ENCODE results near the gene KIRREL2. TPM values are rescaled to one million over a fixed set of nuclear protein-coding genes. Genes with fewer than 3 reads are reported as not detected.

The KIRREL2 gene
- total and polyA plus RNA-seq, 9 of the 15 experiments (the other 6 are each of a cell fraction or from before 2014, with no cell fraction given), result 0.01 to 0.12 (median 0.09) TPM; not detected in 4

DNA sequence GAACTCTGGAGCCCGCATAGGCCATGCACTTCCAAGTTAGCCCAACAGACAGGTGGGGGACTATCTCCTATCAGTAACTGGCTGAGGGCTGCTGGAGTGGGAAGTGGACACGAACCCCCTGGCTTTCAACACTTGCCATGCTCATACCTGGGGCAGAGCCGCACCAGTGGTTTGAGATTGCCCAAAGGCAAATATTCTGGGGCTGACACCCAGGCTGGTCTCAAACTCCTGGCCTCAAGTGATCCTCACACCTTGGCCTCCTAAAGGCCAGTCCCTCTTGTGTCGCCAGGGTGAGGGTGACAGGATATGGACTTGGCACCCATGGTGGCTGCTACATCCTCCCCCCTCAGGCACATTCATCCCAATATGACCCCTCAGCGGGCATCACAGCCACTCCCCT lies 30.5 kb downstream of the KIRREL2 start (continued):
- TF ChIP-seq, protein P1, sequence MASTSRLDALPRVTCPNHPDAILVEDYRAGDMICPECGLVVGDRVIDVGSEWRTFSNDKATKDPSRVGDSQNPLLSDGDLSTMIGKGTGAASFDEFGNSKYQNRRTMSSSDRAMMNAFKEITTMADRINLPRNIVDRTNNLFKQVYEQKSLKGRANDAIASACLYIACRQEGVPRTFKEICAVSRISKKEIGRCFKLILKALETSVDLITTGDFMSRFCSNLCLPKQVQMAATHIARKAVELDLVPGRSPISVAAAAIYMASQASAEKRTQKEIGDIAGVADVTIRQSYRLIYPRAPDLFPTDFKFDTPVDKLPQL (IDR thresholded peaks at IDR 0.05; ENCODE audit: extremely low read depth, insufficient read length), result no peak
- no peak for TF ChIP-seq ZNF174 (CRISPR knock-in tag; IDR thresholded peaks at IDR 0.05)

DNA sequence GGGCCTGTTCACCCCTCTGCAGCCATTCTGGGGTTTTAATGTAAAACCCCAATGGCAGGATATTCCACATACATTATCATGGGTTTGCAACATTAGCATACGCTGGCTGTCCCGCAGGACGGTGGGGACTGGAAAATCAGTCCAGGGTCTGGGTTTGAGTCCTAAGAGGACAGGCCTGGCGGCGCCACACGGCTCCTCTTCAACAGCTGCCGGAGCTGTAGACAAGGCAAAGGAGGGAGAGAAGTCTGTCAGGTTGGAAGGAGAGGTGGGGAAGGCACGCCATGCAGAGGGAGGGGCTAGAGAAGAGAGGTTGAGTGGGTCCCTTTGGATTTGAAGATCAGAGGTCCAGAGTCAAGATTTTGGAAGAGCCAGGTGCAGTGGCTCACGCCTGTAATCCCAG lies 31.7 kb downstream of the KIRREL2 start:
- FAIRE-seq (no peak), ATAC-seq (no peak), DNase-seq (ENCODE audit: extremely low read depth in 1 of 4, low spot score in 3 of 4) (no peak)
- Histone ChIP-seq H2AFZ (ENCODE audit: low read depth, low read length) (no peak overlapping the region), H3K27me3 (ENCODE audit: control insufficient read depth in 2 of 2, insufficient read depth in 2 of 2, low read length in 2 of 2) (no peaks in the 10 kb centered on the region), H3K4me1 (replicated peaks in 1 of 2; ENCODE audit: control insufficient read depth in 2 of 2, insufficient read depth in 2 of 2, low read length in 2 of 2) (peaks cover 0 to 5% of the 10 kb centered on the region in 2 experiments; a peak in 1 of 5 replicates), H3K27ac (ENCODE audit: extremely low read depth, low read depth, low read length) (no peak overlapping the region), H3K9me3 (replicated peaks; ENCODE audit: control insufficient read depth, insufficient read depth, low read depth, low read length) (no peaks in the 10 kb centered on the region), H3K4me3 (no peak overlapping the region), H3K9ac (ENCODE audit: insufficient read depth in 1 of 2, low read depth in 2 of 2, low read length in 2 of 2) (no peak overlapping the region), H3K36me3 (ENCODE audit: control insufficient read depth, insufficient read depth, low read length) (peaks cover 32% of the 10 kb centered on the region; the same call in 2 of the 3 replicates), H3K9me1 (ENCODE audit: control insufficient read depth, insufficient read depth, low read length) (no peaks in the 10 kb centered on the region), H3K79me2 (ENCODE audit: control insufficient read depth, insufficient read depth, low read length) (no peaks in the 10 kb centered on the region), H4K20me1 (replicated peaks; ENCODE audit: control insufficient read depth, insufficient read depth, low read length) (no peaks in the 10 kb centered on the region), H3K4me2 (ENCODE audit: insufficient read depth, low read length) (no peak overlapping the region)
- ChIA-PET POLR2A (interaction anchor here (0.5 kb wide), 1 partner anchor 35 kb away, joined by 3 read pairs; no protein-coding TSS in a partner anchor), CTCF (ENCODE audit: low intra/inter-chr PET ratio) (no interaction called here)
- BruUV-seq (replicated peaks), result no TSS peak
- intact Hi-C loops (cut with micrococcal nuclease) (no loop called here), in situ Hi-C loops (cut with MboI) (loop anchor here (5.0 kb wide), 1 partner anchor 44 kb away; no protein-coding TSS in a partner anchor)
- 86% methylated on average over 9 of the region's 9 CpGs for WGBS (ENCODE audit: insufficient coverage, low coverage, missing lambda C conversion rate)
- TF ChIP-seq MECOM (CRISPR knock-in tag; IDR thresholded peaks at IDR 0.05), result no peak
- TF ChIP-seq, protein P2, sequence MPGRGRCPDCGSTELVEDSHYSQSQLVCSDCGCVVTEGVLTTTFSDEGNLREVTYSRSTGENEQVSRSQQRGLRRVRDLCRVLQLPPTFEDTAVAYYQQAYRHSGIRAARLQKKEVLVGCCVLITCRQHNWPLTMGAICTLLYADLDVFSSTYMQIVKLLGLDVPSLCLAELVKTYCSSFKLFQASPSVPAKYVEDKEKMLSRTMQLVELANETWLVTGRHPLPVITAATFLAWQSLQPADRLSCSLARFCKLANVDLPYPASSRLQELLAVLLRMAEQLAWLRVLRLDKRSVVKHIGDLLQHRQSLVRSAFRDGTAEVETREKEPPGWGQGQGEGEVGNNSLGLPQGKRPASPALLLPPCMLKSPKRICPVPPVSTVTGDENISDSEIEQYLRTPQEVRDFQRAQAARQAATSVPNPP (IDR thresholded peaks at IDR 0.05; ENCODE audit: borderline replicate concordance, insufficient read depth, insufficient read length), result no peak
- no peak for TF ChIP-seq FOXJ3 (CRISPR knock-in tag; IDR thresholded peaks at IDR 0.05)
- TF ChIP-seq GATAD2B (IDR thresholded peaks at IDR 0.05; ENCODE audit: borderline replicate concordance), result no peak
- TF ChIP-seq, protein P3, sequence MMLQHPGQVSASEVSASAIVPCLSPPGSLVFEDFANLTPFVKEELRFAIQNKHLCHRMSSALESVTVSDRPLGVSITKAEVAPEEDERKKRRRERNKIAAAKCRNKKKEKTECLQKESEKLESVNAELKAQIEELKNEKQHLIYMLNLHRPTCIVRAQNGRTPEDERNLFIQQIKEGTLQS (IDR thresholded peaks at IDR 0.05), result no peak
- TF ChIP-seq, protein P3 (CRISPR knock-in tag; conservative IDR thresholded peaks at IDR 0.05), result no peak
- no peak for TF ChIP-seq SAP30 (IDR thresholded peaks at IDR 0.05; ENCODE audit: borderline replicate concordance, insufficient read depth, low read depth, low read length, poor library complexity, severe bottlenecking)
- no peak for TF ChIP-seq ZNF175 (CRISPR knock-in tag; IDR thresholded peaks at IDR 0.05; ENCODE audit: low read depth)
- TF ChIP-seq RBM15 (IDR thresholded peaks at IDR 0.05; ENCODE audit: insufficient read depth, low read length), result no peak
- TF ChIP-seq, protein P4, sequence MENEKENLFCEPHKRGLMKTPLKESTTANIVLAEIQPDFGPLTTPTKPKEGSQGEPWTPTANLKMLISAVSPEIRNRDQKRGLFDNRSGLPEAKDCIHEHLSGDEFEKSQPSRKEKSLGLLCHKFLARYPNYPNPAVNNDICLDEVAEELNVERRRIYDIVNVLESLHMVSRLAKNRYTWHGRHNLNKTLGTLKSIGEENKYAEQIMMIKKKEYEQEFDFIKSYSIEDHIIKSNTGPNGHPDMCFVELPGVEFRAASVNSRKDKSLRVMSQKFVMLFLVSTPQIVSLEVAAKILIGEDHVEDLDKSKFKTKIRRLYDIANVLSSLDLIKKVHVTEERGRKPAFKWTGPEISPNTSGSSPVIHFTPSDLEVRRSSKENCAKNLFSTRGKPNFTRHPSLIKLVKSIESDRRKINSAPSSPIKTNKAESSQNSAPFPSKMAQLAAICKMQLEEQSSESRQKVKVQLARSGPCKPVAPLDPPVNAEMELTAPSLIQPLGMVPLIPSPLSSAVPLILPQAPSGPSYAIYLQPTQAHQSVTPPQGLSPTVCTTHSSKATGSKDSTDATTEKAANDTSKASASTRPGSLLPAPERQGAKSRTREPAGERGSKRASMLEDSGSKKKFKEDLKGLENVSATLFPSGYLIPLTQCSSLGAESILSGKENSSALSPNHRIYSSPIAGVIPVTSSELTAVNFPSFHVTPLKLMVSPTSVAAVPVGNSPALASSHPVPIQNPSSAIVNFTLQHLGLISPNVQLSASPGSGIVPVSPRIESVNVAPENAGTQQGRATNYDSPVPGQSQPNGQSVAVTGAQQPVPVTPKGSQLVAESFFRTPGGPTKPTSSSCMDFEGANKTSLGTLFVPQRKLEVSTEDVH (IDR thresholded peaks at IDR 0.05; ENCODE audit: low read depth, partially characterized antibody), result no peak
- TF ChIP-seq MXI1 (IDR thresholded peaks at IDR 0.05; ENCODE audit: low read depth, low read length), result no peak
